ENCODE data around the gene MAN2B2.

MAN2B2 gene

GRCh38 chr4:6534050-6534449 is 40.9 kb upstream of the MAN2B2 start:
- FAIRE-seq (peak; percentile 77), DNase-seq (ENCODE audit: insufficient read length) (no peak)
- TF ChIP-seq POLR2AphosphoS5 (IDR thresholded peaks at IDR 0.05; ENCODE audit: low read depth, low read length) (no peak), POLR2A (IDR thresholded peaks at IDR 0.05; ENCODE audit: low read depth, low read length) (no peak), TAF1 (IDR thresholded peaks at IDR 0.05; ENCODE audit: borderline replicate concordance, low read depth, low read length) (no peak)

GRCh38 chr4:6534618-6535328 is 40.2 kb upstream of the MAN2B2 start:
- TF ChIP-seq POLR2AphosphoS5 (IDR thresholded peaks at IDR 0.05; ENCODE audit: low read depth, low read length) (no peak), TAF1 (IDR thresholded peaks at IDR 0.05; ENCODE audit: borderline replicate concordance, low read depth, low read length) (no peak), POLR2A (IDR thresholded peaks at IDR 0.05; ENCODE audit: low read depth, low read length) (no peak)
- DNase-seq (ENCODE audit: insufficient read length): no peak
- no peak for FAIRE-seq

- FAIRE-seq (no peak), DNase-seq (ENCODE audit: insufficient read length) (no peak)
- TF ChIP-seq POLR2AphosphoS5 (IDR thresholded peaks at IDR 0.05; ENCODE audit: low read depth, low read length) (no peak), POLR2A (IDR thresholded peaks at IDR 0.05; ENCODE audit: low read depth, low read length) (no peak), TAF1 (IDR thresholded peaks at IDR 0.05; ENCODE audit: borderline replicate concordance, low read depth, low read length) (no peak)
Observed at GRCh38 chr4:6535329-6535692, 39.7 kb upstream of the MAN2B2 start.

GRCh38 chr4:6535706-6536105 is 39.3 kb upstream of the MAN2B2 start:
- DNase-seq (ENCODE audit: insufficient read length): no peak
- TF ChIP-seq TAF1 (IDR thresholded peaks at IDR 0.05; ENCODE audit: borderline replicate concordance, low read depth, low read length) (no peak), POLR2AphosphoS5 (IDR thresholded peaks at IDR 0.05; ENCODE audit: low read depth, low read length) (no peak), POLR2A (IDR thresholded peaks at IDR 0.05; ENCODE audit: low read depth, low read length) (no peak)
- FAIRE-seq: no peak

- TF ChIP-seq POLR2AphosphoS5 (IDR thresholded peaks at IDR 0.05; ENCODE audit: low read depth, low read length): no peak
- TF ChIP-seq TAF1 (IDR thresholded peaks at IDR 0.05; ENCODE audit: borderline replicate concordance, low read depth, low read length): no peak
- no peak for TF ChIP-seq POLR2A (IDR thresholded peaks at IDR 0.05; ENCODE audit: low read depth, low read length)
- FAIRE-seq: no peak
Observed at GRCh38 chr4:6538111-6538510, 36.9 kb upstream of the MAN2B2 start.

GRCh38 chr4:6538575-6538974 is 36.4 kb upstream of the MAN2B2 start:
- TF ChIP-seq TAF1 (IDR thresholded peaks at IDR 0.05; ENCODE audit: borderline replicate concordance, low read depth, low read length) (no peak), POLR2AphosphoS5 (IDR thresholded peaks at IDR 0.05; ENCODE audit: low read depth, low read length) (no peak), POLR2A (IDR thresholded peaks at IDR 0.05; ENCODE audit: low read depth, low read length) (no peak)
- FAIRE-seq (no peak), DNase-seq (ENCODE audit: insufficient read length) (no peak)

More at GRCh38 chr4:6538111-6538510, 36.9 kb upstream of the MAN2B2 start:
- no peak for DNase-seq (ENCODE audit: insufficient read length)

- DNase-seq (ENCODE audit: insufficient read length) (no peak), FAIRE-seq (no peak)
- TF ChIP-seq POLR2AphosphoS5 (IDR thresholded peaks at IDR 0.05; ENCODE audit: low read depth, low read length) (no peak), TAF1 (IDR thresholded peaks at IDR 0.05; ENCODE audit: borderline replicate concordance, low read depth, low read length) (no peak), POLR2A (IDR thresholded peaks at IDR 0.05; ENCODE audit: low read depth, low read length) (no peak)
Observed at GRCh38 chr4:6539009-6539764, 35.8 kb upstream of the MAN2B2 start.

- DNase-seq (ENCODE audit: insufficient read length) (no peak), FAIRE-seq (no peak)
- no peak for TF ChIP-seq POLR2AphosphoS5 (IDR thresholded peaks at IDR 0.05; ENCODE audit: low read depth, low read length)
- TF ChIP-seq TAF1 (IDR thresholded peaks at IDR 0.05; ENCODE audit: borderline replicate concordance, low read depth, low read length): no peak
- TF ChIP-seq POLR2A (IDR thresholded peaks at IDR 0.05; ENCODE audit: low read depth, low read length): no peak
Observed at GRCh38 chr4:6540879-6541278, 34.1 kb upstream of the MAN2B2 start.

GRCh38 chr4:6541789-6542188 is 33.2 kb upstream of the MAN2B2 start:
- TF ChIP-seq POLR2AphosphoS5 (IDR thresholded peaks at IDR 0.05; ENCODE audit: low read depth, low read length): no peak
- TF ChIP-seq POLR2A (IDR thresholded peaks at IDR 0.05; ENCODE audit: low read depth, low read length): no peak
- TF ChIP-seq TAF1 (IDR thresholded peaks at IDR 0.05; ENCODE audit: borderline replicate concordance, low read depth, low read length): no peak
- FAIRE-seq: no peak
- DNase-seq (ENCODE audit: insufficient read length): no peak

- FAIRE-seq: no peak
- no peak for TF ChIP-seq TAF1 (IDR thresholded peaks at IDR 0.05; ENCODE audit: borderline replicate concordance, low read depth, low read length)
- no peak for TF ChIP-seq POLR2A (IDR thresholded peaks at IDR 0.05; ENCODE audit: low read depth, low read length)
- no peak for TF ChIP-seq POLR2AphosphoS5 (IDR thresholded peaks at IDR 0.05; ENCODE audit: low read depth, low read length)
- DNase-seq (ENCODE audit: insufficient read length): no peak
Observed at GRCh38 chr4:6542951-6543350, 32.0 kb upstream of the MAN2B2 start.

GRCh38 chr4:6546091-6546490 is 28.9 kb upstream of the MAN2B2 start:
- FAIRE-seq: no peak
- TF ChIP-seq POLR2AphosphoS5 (IDR thresholded peaks at IDR 0.05; ENCODE audit: low read depth, low read length) (no peak), TAF1 (IDR thresholded peaks at IDR 0.05; ENCODE audit: borderline replicate concordance, low read depth, low read length) (no peak), POLR2A (IDR thresholded peaks at IDR 0.05; ENCODE audit: low read depth, low read length) (no peak)
- no peak for DNase-seq (ENCODE audit: insufficient read length)
